OCI-LY1 (cell line): ENCODE measurements around the gene SRP9.

Experiments
- H2AFZ ChIP-seq: fragments of 200-600 bp; sonication (generic), shearing (Covaris generic); 2 replicates; pipeline ENCODE4 v1.6.0; 2014; ENCODE audit warnings: antibody characterized with exemption, mild to moderate bottlenecking, low read length
- H3F3A ChIP-seq: fragments of 200-600 bp; sonication (generic), shearing (Covaris generic); 2 replicates; pipeline ENCODE4 v1.6.0; 2014; ENCODE audit warnings: mild to moderate bottlenecking, antibody characterized with exemption, low read length, moderate library complexity; ENCODE audit not compliant: insufficient read depth
- H3K27ac ChIP-seq: fragments of 200-600 bp; sonication (generic); 2 replicates; pipeline ENCODE4 v1.5.1; 2014; ENCODE audit warnings: low read length, mixed run types, mild to moderate bottlenecking, low read depth; ENCODE audit not compliant: poor library complexity, severe bottlenecking
- H3K27me3 ChIP-seq: fragments of 200-600 bp; sonication (generic); 2 replicates; pipeline ENCODE4 v1.6.0; 2014; ENCODE audit warnings: antibody characterized with exemption, mild to moderate bottlenecking, low read length, moderate library complexity; ENCODE audit not compliant: insufficient read depth
- H3K36me3 ChIP-seq: fragments of 200-600 bp; sonication (generic); 2 replicates; pipeline ENCODE4 v1.6.1; 2014; ENCODE audit warnings: mild to moderate bottlenecking, antibody characterized with exemption, low read length, moderate library complexity, mixed read lengths; ENCODE audit not compliant: insufficient read depth
- H3K4me1 ChIP-seq: fragments of 200-600 bp; sonication (generic); 2 replicates; pipeline ENCODE4 v1.5.1; 2014; ENCODE audit warnings: mild to moderate bottlenecking, low read length, moderate library complexity; ENCODE audit not compliant: insufficient read depth, severe bottlenecking
- H3K4me2 ChIP-seq: fragments of 200-600 bp; sonication (generic), shearing (Covaris generic); 2 replicates; pipeline ENCODE4 v1.6.1; 2014; ENCODE audit warnings: low read length
- H3K4me3 ChIP-seq: fragments of 200-600 bp; sonication (generic); 2 replicates; pipeline ENCODE4 v1.5.1; 2014; ENCODE audit warnings: low read length, low read depth, mild to moderate bottlenecking, mixed read lengths; ENCODE audit not compliant: poor library complexity, severe bottlenecking
- H3K79me2 ChIP-seq: fragments of 200-600 bp; shearing (Covaris generic); 2 replicates; pipeline ENCODE4 v1.6.1; 2016; ENCODE audit warnings: mixed run types, low read length, mixed read lengths; ENCODE audit not compliant: insufficient read depth
- H3K9ac ChIP-seq: fragments of 200-600 bp; sonication (generic), shearing (Covaris generic); 2 replicates; pipeline ENCODE4 v1.6.1; 2014; ENCODE audit warnings: mild to moderate bottlenecking, low read length, mixed read lengths
- H3K9me2 ChIP-seq: fragments of 200-600 bp; sonication (generic), shearing (Covaris generic); 2 replicates; pipeline ENCODE4 v1.6.1; 2014; ENCODE audit warnings: low read depth, mild to moderate bottlenecking, low read length, mixed read lengths
- H3K9me3 ChIP-seq: fragments of 200-600 bp; shearing (Covaris generic); 2 replicates; pipeline ENCODE4 v1.6.1; 2014; ENCODE audit warnings: low read length, mixed read lengths
- H4K20me1 ChIP-seq: fragments of 200-600 bp; sonication (generic), shearing (Covaris generic); 2 replicates; pipeline ENCODE4 v1.6.0; 2016; ENCODE audit warnings: mild to moderate bottlenecking, low read length; ENCODE audit not compliant: insufficient read depth
- EZH2 ChIP-seq: fragments of 200-600 bp; sonication (generic), shearing (Covaris generic); IDR thresholded peaks from 2 replicates; pipeline ENCODE4 v1.8.0; 2017; ENCODE audit warnings: borderline replicate concordance, mixed run types, mild to moderate bottlenecking, antibody characterized with exemption, low read length, moderate library complexity, mixed read lengths
- TF ChIP-seq, protein P1 (sequence below): fragments of 200-600 bp; sonication (generic), shearing (Covaris generic); IDR thresholded peaks from 2 replicates; pipeline ENCODE4 v1.5.1; 2017; ENCODE audit warnings: mild to moderate bottlenecking, antibody characterized with exemption, low read length, moderate library complexity, mixed read lengths

The SRP9 gene

DNA sequence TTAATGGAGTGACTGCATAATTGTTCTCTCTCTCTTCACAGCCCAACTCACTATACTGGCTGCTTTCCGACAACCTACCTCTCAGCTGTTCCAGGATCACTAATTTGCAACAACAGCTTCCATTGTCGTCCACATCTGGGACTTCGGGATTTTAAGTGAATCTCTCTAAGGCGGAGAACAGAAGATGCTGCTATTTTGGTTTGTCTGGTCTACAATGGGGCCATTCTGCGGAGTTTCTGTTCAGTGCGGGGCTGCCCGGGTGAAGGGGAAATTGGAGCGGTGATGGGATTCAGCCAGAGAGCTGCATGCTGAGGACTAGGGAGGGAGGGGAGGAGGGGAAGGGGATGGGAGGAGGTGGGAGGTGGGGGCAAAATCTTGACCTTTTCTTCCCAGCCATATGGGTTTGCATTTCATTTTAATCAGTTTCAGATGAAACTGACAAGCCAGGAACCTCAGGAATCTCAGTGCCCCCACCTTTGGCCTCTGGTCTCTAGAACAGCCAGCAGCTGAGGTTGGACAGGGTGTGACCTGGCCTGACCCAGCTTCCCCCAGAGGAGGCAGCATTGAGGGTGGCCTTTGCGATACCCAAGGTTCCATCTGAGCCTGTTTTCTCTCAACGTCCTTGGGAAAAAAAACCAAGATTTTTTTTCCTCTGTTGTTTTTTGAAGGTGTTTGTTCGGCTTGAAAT is 6.9 kb upstream of the SRP9 start:
- no peaks in the 10 kb centered on the region for H3K9me3 ChIP-seq
- no peaks in the 10 kb centered on the region for H3F3A ChIP-seq
- no peak overlapping the region for H3K27ac ChIP-seq
- H3K36me3 ChIP-seq = no peaks in the 10 kb centered on the region
- no peaks in the 10 kb centered on the region for H4K20me1 ChIP-seq
- H3K4me1 ChIP-seq = no peaks in the 10 kb centered on the region
- no peaks in the 10 kb centered on the region; the same call in 1 of the 2 replicates for H3K27me3 ChIP-seq
- no peaks in the 10 kb centered on the region for H3K9me2 ChIP-seq
- no peak overlapping the region for H3K4me3 ChIP-seq
- H2AFZ ChIP-seq = no peak overlapping the region
- no peak overlapping the region for H3K9ac ChIP-seq
- no peak for TF ChIP-seq EZH2
- TF ChIP-seq, protein P1, sequence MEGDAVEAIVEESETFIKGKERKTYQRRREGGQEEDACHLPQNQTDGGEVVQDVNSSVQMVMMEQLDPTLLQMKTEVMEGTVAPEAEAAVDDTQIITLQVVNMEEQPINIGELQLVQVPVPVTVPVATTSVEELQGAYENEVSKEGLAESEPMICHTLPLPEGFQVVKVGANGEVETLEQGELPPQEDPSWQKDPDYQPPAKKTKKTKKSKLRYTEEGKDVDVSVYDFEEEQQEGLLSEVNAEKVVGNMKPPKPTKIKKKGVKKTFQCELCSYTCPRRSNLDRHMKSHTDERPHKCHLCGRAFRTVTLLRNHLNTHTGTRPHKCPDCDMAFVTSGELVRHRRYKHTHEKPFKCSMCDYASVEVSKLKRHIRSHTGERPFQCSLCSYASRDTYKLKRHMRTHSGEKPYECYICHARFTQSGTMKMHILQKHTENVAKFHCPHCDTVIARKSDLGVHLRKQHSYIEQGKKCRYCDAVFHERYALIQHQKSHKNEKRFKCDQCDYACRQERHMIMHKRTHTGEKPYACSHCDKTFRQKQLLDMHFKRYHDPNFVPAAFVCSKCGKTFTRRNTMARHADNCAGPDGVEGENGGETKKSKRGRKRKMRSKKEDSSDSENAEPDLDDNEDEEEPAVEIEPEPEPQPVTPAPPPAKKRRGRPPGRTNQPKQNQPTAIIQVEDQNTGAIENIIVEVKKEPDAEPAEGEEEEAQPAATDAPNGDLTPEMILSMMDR = no peak
- H3K79me2 ChIP-seq = no peaks in the 10 kb centered on the region
- H3K4me2 ChIP-seq = no peak overlapping the region

DNA sequence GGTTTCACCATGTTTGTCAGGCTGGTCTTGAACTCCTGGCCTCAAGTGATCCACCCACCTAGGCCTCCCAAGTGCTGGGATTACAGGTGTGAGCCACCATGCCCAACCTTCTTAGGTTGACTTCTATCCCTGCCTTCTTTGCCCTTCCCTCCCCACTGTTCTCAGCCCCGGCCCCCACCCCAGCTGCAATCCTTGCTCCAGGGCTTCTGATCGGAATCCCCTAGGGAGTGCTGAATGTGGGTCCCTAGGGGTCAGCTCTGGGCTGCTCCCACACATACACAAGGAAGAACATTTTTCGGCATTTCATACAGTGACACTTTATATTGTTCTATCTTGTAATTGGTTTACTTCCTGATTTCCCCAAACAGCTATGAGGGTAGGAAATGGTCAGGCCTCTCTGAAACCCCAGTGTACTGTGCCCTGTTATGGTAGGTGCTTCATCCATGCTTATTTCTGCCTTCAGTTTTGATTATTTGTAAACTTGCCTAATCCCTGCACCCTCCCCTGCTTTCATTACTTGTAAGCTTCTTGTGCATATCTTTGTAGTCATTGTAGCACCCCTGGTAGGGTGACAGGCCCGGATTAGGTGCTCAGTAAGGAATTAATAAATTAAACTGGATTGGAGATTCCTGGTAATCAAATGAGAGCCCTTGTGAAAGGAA is 5.8 kb upstream of the SRP9 start:
- Histone ChIP-seq H3K79me2 (no peaks in the 10 kb centered on the region), H2AFZ (no peak overlapping the region), H3K27me3 (no peaks in the 10 kb centered on the region; the same call in 1 of the 2 replicates), H3K9me3 (no peaks in the 10 kb centered on the region), H3K4me3 (no peak overlapping the region), H3K27ac (no peak overlapping the region), H3K9ac (no peak overlapping the region), H4K20me1 (no peaks in the 10 kb centered on the region), H3K36me3 (no peaks in the 10 kb centered on the region), H3K9me2 (no peaks in the 10 kb centered on the region), H3K4me2 (no peak overlapping the region), H3F3A (no peaks in the 10 kb centered on the region), H3K4me1 (peaks cover under 1% of the 10 kb centered on the region)
- TF ChIP-seq EZH2 = no peak
- TF ChIP-seq, protein P1 = no peak

DNA sequence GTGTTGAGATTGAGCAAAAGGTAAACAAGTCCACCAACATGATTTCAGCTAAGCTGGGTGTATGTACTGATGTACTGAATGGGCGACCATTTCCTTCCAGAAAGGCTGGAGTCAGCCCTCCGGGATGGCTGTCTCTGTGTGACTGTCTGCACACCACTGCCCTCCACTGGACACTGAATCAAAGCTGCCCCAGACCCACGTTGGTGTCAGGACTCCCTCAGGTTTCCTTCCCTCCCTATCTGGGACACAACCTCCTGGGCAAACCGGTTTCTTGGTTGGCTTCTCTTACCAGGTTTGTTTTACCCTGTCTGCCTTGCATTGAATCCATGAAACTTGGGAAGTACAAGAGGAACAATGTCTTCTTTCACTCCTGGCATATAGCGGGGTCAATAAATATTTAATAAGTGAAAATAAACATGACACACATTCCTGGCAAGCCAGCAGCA is 5.3 kb upstream of the SRP9 start:
- H3K4me3 ChIP-seq = no peak overlapping the region
- H3K27ac ChIP-seq = no peak overlapping the region
- H3K9me2 ChIP-seq = no peaks in the 10 kb centered on the region
- no peaks in the 10 kb centered on the region for H4K20me1 ChIP-seq
- TF ChIP-seq, protein P1 = peak; percentile 66
- TF ChIP-seq EZH2 = no peak
- no peak overlapping the region for H3K9ac ChIP-seq
- H3F3A ChIP-seq = no peaks in the 10 kb centered on the region
- H3K4me2 ChIP-seq = no peak overlapping the region
- peaks cover 6% of the 10 kb centered on the region for H3K4me1 ChIP-seq
- H3K36me3 ChIP-seq = no peaks in the 10 kb centered on the region
- no peaks in the 10 kb centered on the region for H3K9me3 ChIP-seq
- no peaks in the 10 kb centered on the region; the same call in 1 of the 2 replicates for H3K27me3 ChIP-seq
- no peaks in the 10 kb centered on the region for H3K79me2 ChIP-seq
- H2AFZ ChIP-seq = no peak overlapping the region
